Right renal cortex interstitium (tissue), 3 donors: ENCODE measurements around the gene CREB5. TPM values are rescaled to one million over a fixed set of nuclear protein-coding genes. Genes with fewer than 3 reads are reported as not detected.

Experiments
- DNase-seq, 3 donors: peaks; one replicate each; pipeline ENCODE4 v3.0.0-alpha.2; 2013; ENCODE audit warnings: low read depth in 3 of 3, low spot score in 2 of 3
- polyA plus RNA-seq, 3 donors: library from polyadenylated mRNA; unstranded; fragments of 120-200 nt; gene quantifications; one replicate each; pipeline ENCODE4 v1.2.1, GENCODE V29; 2013; ENCODE audit not compliant: insufficient read length in 3 of 3

Gene CREB5
- polyA plus RNA-seq, 3 donors = 6.3 to 12.2 (median 7.7) TPM

DNA sequence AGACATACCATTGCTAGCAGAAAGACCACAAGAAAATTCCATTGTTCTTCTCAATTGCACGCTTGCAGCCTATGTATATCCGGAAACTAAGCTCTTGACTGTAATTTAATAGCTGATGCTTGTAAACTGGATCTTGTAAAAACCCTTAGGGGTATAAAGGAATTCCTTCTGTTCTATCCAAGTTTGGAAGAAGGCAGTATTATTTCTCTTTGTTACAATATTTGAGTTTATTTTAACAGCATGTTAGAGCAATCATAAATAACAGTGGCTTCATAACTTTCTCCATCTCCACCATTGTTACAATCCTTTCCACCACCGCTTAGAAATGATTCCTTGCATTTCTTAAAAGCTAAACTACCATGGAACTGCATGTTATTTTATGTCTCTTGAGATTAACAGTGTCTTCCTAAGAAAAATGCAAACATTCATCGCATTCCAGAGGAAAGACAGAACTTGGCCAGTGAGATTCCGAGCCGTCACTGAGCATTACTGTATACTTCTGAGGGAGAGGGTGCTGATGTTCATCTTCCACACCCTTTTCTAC, 453.4 kb downstream of the CREB5 start:
- DNase-seq = no peak

GRCh38 chr7:28868712-28869111, 456.4 kb downstream of the CREB5 start:
- no peak for DNase-seq

DNA sequence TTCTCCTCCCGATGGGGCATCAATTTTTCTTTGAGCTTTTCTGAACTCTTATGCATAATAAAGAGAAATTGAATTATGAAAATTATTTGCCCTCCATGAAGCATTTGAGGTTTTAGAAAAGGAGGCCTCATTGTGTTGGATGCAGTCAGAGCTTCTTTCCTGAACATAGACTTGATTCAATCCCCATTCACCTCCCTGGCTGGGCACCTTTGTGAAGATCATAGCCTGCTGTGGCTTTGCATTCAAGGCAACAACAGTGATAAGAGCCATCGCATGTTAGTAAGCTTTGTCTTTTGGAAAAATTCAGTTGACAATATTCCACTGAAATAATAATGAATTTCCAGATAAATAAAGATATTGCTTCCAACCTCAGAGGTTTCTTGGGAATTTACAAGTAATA, 458.8 kb downstream of the CREB5 start:
- no peak for DNase-seq

- DNase-seq = no peak
Observed at GRCh38 chr7:28871631-28872030, 459.3 kb downstream of the CREB5 start.

DNA sequence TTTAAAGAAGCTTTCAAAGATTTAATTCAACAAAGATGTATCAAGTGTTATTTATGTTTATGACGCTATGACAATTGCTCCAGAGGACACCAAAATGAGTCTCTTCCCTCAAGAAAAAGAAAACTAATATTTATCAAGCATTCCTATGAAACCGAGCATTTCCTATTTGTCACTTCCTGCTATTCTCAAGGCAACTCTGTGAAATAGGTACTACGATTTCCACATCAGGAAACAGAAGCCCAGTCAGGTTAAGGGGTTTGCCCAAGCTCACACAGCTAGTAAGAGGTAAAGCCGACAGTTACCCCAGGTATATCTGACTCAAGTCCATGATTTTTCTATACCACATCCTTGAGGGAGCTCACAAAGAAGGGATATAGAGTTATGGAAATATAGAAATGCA, 459.9 kb downstream of the CREB5 start:
- DNase-seq = no peak

DNA sequence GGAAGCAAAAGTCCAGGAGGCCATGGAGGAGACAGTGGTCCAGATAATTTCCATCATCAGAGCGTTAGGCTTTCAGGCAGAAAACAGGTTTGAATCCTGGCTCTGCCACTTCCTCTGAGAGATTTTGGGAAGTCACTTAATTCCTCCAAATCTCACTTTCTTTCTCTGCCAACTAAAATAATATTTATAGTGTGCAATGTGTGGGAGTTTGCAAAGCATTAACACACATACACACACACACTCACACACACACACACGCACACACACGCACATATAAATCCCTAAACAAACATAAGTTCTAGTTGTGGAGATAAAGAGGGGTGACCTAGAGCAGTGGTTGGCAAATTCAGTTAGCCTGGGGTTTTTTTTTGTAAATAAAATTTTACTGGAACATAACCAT, 461.0 kb downstream of the CREB5 start:
- no peak for DNase-seq

- no peak for DNase-seq
Observed at GRCh38 chr7:28874001-28874400, 461.7 kb downstream of the CREB5 start.

Other genes with a start within 250 kb of the CREB5 start
- 10 to 100 TPM; 12.2 to 16.1 (median 14.1) TPM for gene JAZF1, start 231.7 kb upstream of the CREB5 start, polyA plus RNA-seq